ENCODE data around the gene CDH13.

- TF ChIP-seq CTCF (IDR thresholded peaks at IDR 0.05; ENCODE audit: low read depth, low read length, poor library complexity, severe bottlenecking) (no peak), EZH2phosphoT487 (IDR thresholded peaks at IDR 0.05; ENCODE audit: borderline replicate concordance, low read length) (no peak)
Measured at GRCh38 chr16:82772215-82772614, 145.4 kb downstream of the CDH13 start.

All from DOHH2 (cell line).